OCI-LY7 (cell line): ENCODE results near the gene TMEM178B. TPM values are rescaled to one million over a fixed set of nuclear protein-coding genes. Genes with fewer than 3 reads are reported as not detected.

ENCODE experiments used
- BruUV-seq: library from RNA; stranded (reverse); fragments of 400-500 nt; replicated peaks from 2 replicates; lab custom pipeline; 2021; lab: Mats Ljungman, UMichigan
- CTCF ChIA-PET: fragments of 300-600 bp; sonication (Branson Sonifier 250); formaldehyde crosslinking; loops from one replicate; lab custom pipeline; 2022; ENCODE audit warnings: antibody characterized with exemption; ENCODE audit not compliant: unreplicated experiment; lab: Charles Lee
- POLR2A ChIA-PET: fragments of 300-600 bp; sonication (Branson Sonifier 250); formaldehyde crosslinking; loops from one replicate; lab custom pipeline; 2022; ENCODE audit warnings: antibody characterized with exemption; lab: Charles Lee
- DNase-seq: peaks from one replicate; pipeline ENCODE4 v3.0.0-alpha.2; 2015; ENCODE audit warnings: low spot score
- H2AFZ ChIP-seq: fragments of 200-600 bp; sonication (generic), shearing (Covaris generic); 2 replicates; pipeline ENCODE4 v1.6.1; 2014; ENCODE audit warnings: mild to moderate bottlenecking, antibody characterized with exemption, low read length, moderate library complexity
- H3K27ac ChIP-seq: fragments of 200-600 bp; sonication (generic); 2 replicates; pipeline ENCODE4 v1.5.1; 2014; ENCODE audit warnings: mixed run types, low read depth, mild to moderate bottlenecking, moderate library complexity, low read length, inconsistent platforms; ENCODE audit not compliant: poor library complexity, severe bottlenecking
- H3K36me3 ChIP-seq: fragments of 200-600 bp; sonication (generic); 2 replicates; pipeline ENCODE4 v1.6.1; 2014; ENCODE audit warnings: mild to moderate bottlenecking, antibody characterized with exemption, low read length, moderate library complexity, mixed read lengths; ENCODE audit not compliant: insufficient read depth
- H3K4me1 ChIP-seq: fragments of 200-600 bp; sonication (generic); 2 replicates; pipeline ENCODE4 v1.5.1; 2014; ENCODE audit warnings: mild to moderate bottlenecking, low read length; ENCODE audit not compliant: insufficient read depth, poor library complexity, severe bottlenecking
- H3K4me2 ChIP-seq: fragments of 200-600 bp; sonication (generic); 2 replicates; pipeline ENCODE4 v1.6.1; 2014; ENCODE audit warnings: mild to moderate bottlenecking, low read length
- H3K4me3 ChIP-seq: fragments of 200-600 bp; sonication (generic); 2 replicates; pipeline ENCODE4 v1.5.1; 2014; ENCODE audit warnings: mild to moderate bottlenecking, low read depth, low read length; ENCODE audit not compliant: poor library complexity, severe bottlenecking
- H3K79me2 ChIP-seq: fragments of 200-600 bp; sonication (generic); 2 replicates; pipeline ENCODE4 v1.6.1; 2016; ENCODE audit warnings: low read depth, mild to moderate bottlenecking, low read length, moderate library complexity, mixed read lengths; ENCODE audit not compliant: insufficient read depth
- H3K9me2 ChIP-seq: fragments of 200-600 bp; sonication (generic); 2 replicates; pipeline ENCODE4 v1.6.1; 2016; ENCODE audit warnings: mild to moderate bottlenecking, low read length, mixed read lengths; ENCODE audit not compliant: insufficient read depth
- H3K9me3 ChIP-seq: fragments of 200-600 bp; sonication (generic); 2 replicates; pipeline ENCODE4 v1.6.1; 2014; ENCODE audit warnings: mild to moderate bottlenecking, mixed run types, low read length, mixed read lengths
- H4K20me1 ChIP-seq: fragments of 200-600 bp; sonication (generic); 2 replicates; pipeline ENCODE4 v1.6.1; 2014; ENCODE audit warnings: mild to moderate bottlenecking, antibody characterized with exemption, low read length, moderate library complexity, mixed read lengths; ENCODE audit not compliant: insufficient read depth
- CTCF ChIP-seq: fragments of 200-600 bp; sonication (generic); conservative IDR thresholded peaks from 2 replicates; pipeline ENCODE4 v1.5.1; 2014; ENCODE audit warnings: mild to moderate bottlenecking, antibody characterized with exemption, low read length, moderate library complexity, mixed read lengths
- EZH2phosphoT487 ChIP-seq: fragments of 200-600 bp; sonication (generic); IDR thresholded peaks from 2 replicates; pipeline ENCODE4 v1.6.1; 2018; ENCODE audit warnings: low read depth, borderline replicate concordance, mild to moderate bottlenecking, mixed run types, antibody characterized with exemption, low read length, moderate library complexity, mixed read lengths
- intact Hi-C: fragments of 100-400 bp; cut with micrococcal nuclease; formaldehyde crosslinking; loops from one replicate; pipeline ENCODE4 v1.10.0; 2022; ENCODE audit not compliant: unreplicated experiment
- total RNA-seq, 2 experiments: library from RNA; depleted of rRNA in 1 of 2; stranded (reverse); fragments of >200 nt in 1 of 2; shearing (Covaris generic) in 1 of 2; gene quantifications; 2 replicates each; pipeline ENCODE4 v1.2.3, GENCODE V29; 2014 to 2022

TMEM178B gene
- total RNA-seq, 2 experiments from 2014 or later: not detected

GRCh38 chr7:141156407-141156806, 82.5 kb downstream of the TMEM178B start:
- no TSS peak for BruUV-seq
- no peak overlapping the region for H3K4me3 ChIP-seq
- H3K4me2 ChIP-seq: no peak overlapping the region
- no peak for DNase-seq
- H2AFZ ChIP-seq: no peak overlapping the region
- CTCF ChIA-PET: no interaction called here
- intact Hi-C loops: no loop called here
- no peak overlapping the region for H3K27ac ChIP-seq
- H3K9me2 ChIP-seq: no peaks in the 10 kb centered on the region
- H3K4me1 ChIP-seq: no peaks in the 10 kb centered on the region
- POLR2A ChIA-PET: no interaction called here
- no peak for TF ChIP-seq EZH2phosphoT487
- H3K79me2 ChIP-seq: no peaks in the 10 kb centered on the region
- H4K20me1 ChIP-seq: no peaks in the 10 kb centered on the region
- H3K9me3 ChIP-seq: no peaks in the 10 kb centered on the region
- no peaks in the 10 kb centered on the region for H3K36me3 ChIP-seq

GRCh38 chr7:141157138-141157765, 83.4 kb downstream of the TMEM178B start:
- H3K27ac ChIP-seq: no peak overlapping the region
- no peak for DNase-seq
- no peaks in the 10 kb centered on the region for H3K4me1 ChIP-seq
- ChIA-PET POLR2A (no interaction called here), CTCF (no interaction called here)
- H3K9me3 ChIP-seq: no peaks in the 10 kb centered on the region
- no peaks in the 10 kb centered on the region for H3K9me2 ChIP-seq
- TF ChIP-seq CTCF (no peak), EZH2phosphoT487 (no peak)
- H3K4me2 ChIP-seq: no peak overlapping the region
- H3K4me3 ChIP-seq: no peak overlapping the region
- no peak overlapping the region for H2AFZ ChIP-seq
- no peaks in the 10 kb centered on the region for H3K36me3 ChIP-seq
- H4K20me1 ChIP-seq: no peaks in the 10 kb centered on the region
- intact Hi-C loops: no loop called here
- no peaks in the 10 kb centered on the region for H3K79me2 ChIP-seq
- no TSS peak for BruUV-seq

- H3K79me2 ChIP-seq: no peaks in the 10 kb centered on the region
- no peak overlapping the region for H3K4me2 ChIP-seq
- H3K36me3 ChIP-seq: no peaks in the 10 kb centered on the region
- no peaks in the 10 kb centered on the region for H3K4me1 ChIP-seq
- ChIA-PET POLR2A (interaction anchor here (0.7 kb wide), 1 partner anchor 468 kb away, joined by 3 read pairs; no protein-coding TSS in a partner anchor), CTCF (no interaction called here)
- intact Hi-C loops: no loop called here
- H2AFZ ChIP-seq: no peak overlapping the region
- H3K9me2 ChIP-seq: no peaks in the 10 kb centered on the region
- H3K4me3 ChIP-seq: no peak overlapping the region
- H3K27ac ChIP-seq: no peak overlapping the region
- DNase-seq: no peak
- TF ChIP-seq CTCF (no peak), EZH2phosphoT487 (no peak)
- no peaks in the 10 kb centered on the region for H4K20me1 ChIP-seq
- BruUV-seq: no TSS peak
- H3K9me3 ChIP-seq: no peaks in the 10 kb centered on the region
Measured at GRCh38 chr7:141158561-141158960, 84.7 kb downstream of the TMEM178B start.
